Trophoblast cell (in vitro differentiated cells and primary cell): ENCODE results near the gene BCL2L12.

Experiments
- DNase-seq, 2 donors: peaks; one replicate each; pipeline ENCODE4 v3.0.0-alpha.2; 2016
- H2AFZ ChIP-seq: 2 replicates; pipeline ENCODE4 v1.6.1; 2013; ENCODE audit warnings: low read length, moderate library complexity, mild to moderate bottlenecking; ENCODE audit not compliant: insufficient read depth, poor library complexity
- H2AK5ac ChIP-seq: 2 replicates; pipeline ENCODE4 v1.6.1; 2013; ENCODE audit warnings: mild to moderate bottlenecking, low read length
- H2BK120ac ChIP-seq: 2 replicates; pipeline ENCODE4 v1.6.1; 2013; ENCODE audit warnings: low read length, mild to moderate bottlenecking, moderate library complexity; ENCODE audit not compliant: insufficient read depth, poor library complexity
- H2BK12ac ChIP-seq: 2 replicates; pipeline ENCODE4 v1.6.1; 2013; ENCODE audit warnings: mild to moderate bottlenecking, low read length, moderate library complexity
- H2BK5ac ChIP-seq: 2 replicates; pipeline ENCODE4 v1.6.1; 2013; ENCODE audit warnings: low read length, low read depth, moderate library complexity, mild to moderate bottlenecking; ENCODE audit not compliant: poor library complexity
- H3K14ac ChIP-seq: 2 replicates; pipeline ENCODE4 v1.6.1; 2013; ENCODE audit warnings: mild to moderate bottlenecking, low read length
- H3K18ac ChIP-seq: 2 replicates; pipeline ENCODE4 v1.6.1; 2013; ENCODE audit warnings: mild to moderate bottlenecking, low read length
- H3K23ac ChIP-seq: 2 replicates; pipeline ENCODE4 v1.6.1; 2013; ENCODE audit warnings: low read length
- H3K27ac ChIP-seq: 2 replicates; pipeline ENCODE4 v1.5.1; 2013; ENCODE audit warnings: low read depth, mild to moderate bottlenecking, inconsistent platforms, low read length, moderate library complexity
- H3K27me3 ChIP-seq: 2 replicates; pipeline ENCODE4 v1.6.1; 2013; ENCODE audit warnings: inconsistent platforms, mild to moderate bottlenecking, low read length, moderate library complexity; ENCODE audit not compliant: insufficient read depth
- H3K36me3 ChIP-seq, 2 experiments: 1 replicate in 1 of 2; 2 replicates in 1 of 2; pipeline ENCODE4 v1.6.1; 2013; ENCODE audit warnings: low read length in 2 of 2, mild to moderate bottlenecking in 2 of 2, moderate library complexity in 1 of 2; ENCODE audit not compliant: insufficient read depth in 2 of 2, control insufficient read depth in 1 of 2
- H3K4ac ChIP-seq: 2 replicates; pipeline ENCODE4 v1.6.1; 2013; ENCODE audit warnings: low read depth, mild to moderate bottlenecking, low read length, moderate library complexity
- H3K4me1 ChIP-seq, 2 experiments: 1 replicate in 1 of 2; 2 replicates in 1 of 2; pipeline ENCODE4 v1.6.1; 2013; ENCODE audit warnings: low read length in 2 of 2, mild to moderate bottlenecking in 2 of 2, moderate library complexity in 1 of 2; ENCODE audit not compliant: insufficient read depth in 2 of 2, control insufficient read depth in 1 of 2
- H3K4me2 ChIP-seq: 2 replicates; pipeline ENCODE4 v1.6.1; 2013; ENCODE audit warnings: inconsistent platforms, mild to moderate bottlenecking, low read length, moderate library complexity
- H3K4me3 ChIP-seq: 2 replicates; pipeline ENCODE4 v1.5.1; 2013; ENCODE audit warnings: mild to moderate bottlenecking, low read depth, low read length, inconsistent platforms
- H3K79me1 ChIP-seq: one replicate; pipeline ENCODE4 v1.6.1; 2013; ENCODE audit warnings: low read length
- H3K79me2 ChIP-seq: 2 replicates; pipeline ENCODE4 v1.6.1; 2013; ENCODE audit warnings: low read length, mild to moderate bottlenecking; ENCODE audit not compliant: control insufficient read depth, insufficient read depth, poor library complexity
- H3K9ac ChIP-seq: 2 replicates; pipeline ENCODE4 v1.6.1; 2013; ENCODE audit warnings: mild to moderate bottlenecking, low read length
- H3K9me3 ChIP-seq: 2 replicates; pipeline ENCODE4 v1.6.1; 2013; ENCODE audit warnings: low read depth, mild to moderate bottlenecking, control low read depth, inconsistent platforms, low read length; ENCODE audit not compliant: insufficient read depth
- H4K12ac ChIP-seq: 2 replicates; pipeline ENCODE4 v1.6.1; 2013; ENCODE audit warnings: low read depth, mild to moderate bottlenecking, low read length, moderate library complexity
- H4K8ac ChIP-seq: 2 replicates; pipeline ENCODE4 v1.6.1; 2013; ENCODE audit warnings: low read depth, mild to moderate bottlenecking, low read length, moderate library complexity
- H4K91ac ChIP-seq: one replicate; pipeline ENCODE4 v1.6.1; 2013; ENCODE audit warnings: low read depth, mild to moderate bottlenecking, low read length, moderate library complexity
- WGBS: extraction: QIAGEN DNeasy Blood & Tissue Kit; methylation state at CpG from one replicate; pipeline ENCODE4 v1.1.7; 2013; ENCODE audit warnings: missing lambda C conversion rate; ENCODE audit not compliant: insufficient read length, insufficient coverage; ENCODE audit errors: extremely low coverage; 5-methylcytosine and 5-hydroxymethylcytosine counted together

The BCL2L12 gene

DNA sequence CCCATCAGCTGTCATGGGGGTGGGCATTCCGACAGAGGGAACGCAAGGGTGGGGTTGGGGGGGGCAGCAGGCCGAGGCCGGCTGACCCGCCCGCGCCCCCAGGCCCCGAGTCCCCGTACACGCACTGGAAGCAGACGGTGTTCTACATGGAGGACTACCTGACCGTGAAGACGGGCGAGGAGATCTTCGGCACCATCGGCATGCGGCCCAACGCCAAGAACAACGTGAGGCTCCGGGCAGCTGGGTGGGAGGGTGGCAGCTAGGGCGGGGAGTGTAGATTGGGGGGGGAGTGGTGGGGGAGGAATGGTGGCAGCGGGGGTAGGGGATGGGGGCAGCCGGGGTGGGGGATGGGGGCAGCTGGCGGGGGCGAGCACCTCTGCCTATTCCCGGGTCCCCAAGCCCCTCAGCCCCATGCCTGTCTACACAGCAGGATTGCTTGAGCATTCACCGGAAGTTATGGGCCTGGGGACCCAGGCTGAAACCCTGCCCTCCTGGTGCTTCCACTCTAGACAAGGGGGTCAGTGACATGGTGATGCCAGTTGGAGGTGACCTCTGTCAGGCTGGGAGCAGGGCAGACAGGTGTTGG is 20.9 kb downstream of the BCL2L12 start:
- Histone ChIP-seq H3K79me2 (no peaks in the 10 kb centered on the region), H3K27ac (no peak overlapping the region), H3K27me3 (no peaks in the 10 kb centered on the region), H2BK12ac (no peak overlapping the region), H3K14ac (no peak overlapping the region), H4K12ac (no peak overlapping the region), H3K18ac (no peak overlapping the region), H3K23ac (no peak overlapping the region), H3K9ac (no peak overlapping the region), H3K36me3 (peaks cover 64 to 65% of the 10 kb centered on the region in 2 experiments), H2AFZ (no peak overlapping the region), H4K8ac (no peak overlapping the region), H3K4me3 (no peak overlapping the region), H3K9me3 (peaks cover 2% of the 10 kb centered on the region), H2BK5ac (no peak overlapping the region), H3K4ac (no peak overlapping the region), H2BK120ac (no peak overlapping the region), H3K79me1 (peaks cover 3% of the 10 kb centered on the region), H2AK5ac (no peak overlapping the region), H3K4me1 (peaks cover 12 to 19% of the 10 kb centered on the region in 2 experiments), H4K91ac (no peak overlapping the region), H3K4me2 (no peak overlapping the region)
- no CpG with 5 or more reads among the region's 27 CpGs for WGBS
- no peak for DNase-seq

GRCh38 chr19:49687150-49687549 is 21.4 kb downstream of the BCL2L12 start:
- Histone ChIP-seq H3K23ac (no peak overlapping the region), H4K8ac (no peak overlapping the region), H3K4ac (no peak overlapping the region), H2AK5ac (no peak overlapping the region), H2BK5ac (no peak overlapping the region), H3K4me3 (no peak overlapping the region), H3K27me3 (no peaks in the 10 kb centered on the region), H3K27ac (no peak overlapping the region), H3K79me2 (no peaks in the 10 kb centered on the region), H3K9me3 (no peaks in the 10 kb centered on the region), H3K18ac (no peak overlapping the region), H3K79me1 (peaks cover 3% of the 10 kb centered on the region), H3K14ac (no peak overlapping the region), H3K9ac (no peak overlapping the region), H3K36me3 (peaks cover 59% of the 10 kb centered on the region in 2 experiments), H2BK12ac (no peak overlapping the region), H3K4me2 (no peak overlapping the region), H4K91ac (no peak overlapping the region), H2AFZ (no peak overlapping the region), H3K4me1 (peaks cover 12 to 20% of the 10 kb centered on the region in 2 experiments), H4K12ac (no peak overlapping the region), H2BK120ac (no peak overlapping the region)
- no CpG with 5 or more reads among the region's 12 CpGs for WGBS
- DNase-seq = no peak

DNA sequence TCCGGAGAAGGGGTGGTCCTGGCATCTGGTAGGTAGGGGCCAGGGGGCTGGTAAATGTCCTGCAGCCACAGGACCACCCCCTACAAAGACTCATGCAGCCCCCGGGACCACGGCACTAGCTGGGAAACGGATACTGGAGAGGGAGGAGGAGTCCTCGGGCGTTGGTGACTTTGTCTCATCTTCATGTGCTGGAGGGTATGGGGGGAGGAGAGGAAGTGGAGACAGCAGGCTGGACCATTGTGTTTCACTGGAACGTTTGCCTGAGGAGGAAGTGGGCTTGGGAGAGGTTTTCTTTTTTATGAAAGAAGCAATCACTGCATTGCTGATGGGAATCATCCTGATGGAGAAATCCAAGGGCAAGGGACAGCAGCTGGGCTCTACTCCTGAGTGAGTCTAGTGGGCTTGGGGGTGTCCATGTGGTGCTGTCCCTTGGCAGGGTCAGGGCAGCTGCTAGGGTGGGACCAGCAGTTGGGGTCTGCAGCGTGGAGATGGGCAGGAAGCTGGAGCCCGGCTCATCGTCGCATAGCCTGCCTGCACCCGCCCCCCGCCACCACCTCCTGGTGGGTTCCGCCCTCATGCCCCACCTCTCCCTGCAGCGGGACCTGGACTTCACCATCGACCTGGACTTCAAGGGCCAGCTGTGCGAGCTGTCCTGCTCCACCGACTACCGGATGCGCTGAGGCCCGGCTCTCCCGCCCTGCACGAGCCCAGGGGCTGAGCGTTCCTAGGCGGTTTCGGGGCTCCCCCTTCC is 22.0 kb downstream of the BCL2L12 start:
- H3K27ac ChIP-seq = no peak overlapping the region
- peaks cover 3% of the 10 kb centered on the region for H3K79me1 ChIP-seq
- no peak overlapping the region for H2AFZ ChIP-seq
- WGBS = no CpG with 5 or more reads among the region's 26 CpGs
- H4K12ac ChIP-seq = no peak overlapping the region
- H3K4me1 ChIP-seq = peaks cover 12 to 20% of the 10 kb centered on the region in 2 experiments
- no peak overlapping the region for H3K4me3 ChIP-seq
- H3K18ac ChIP-seq = no peak overlapping the region
- no peak overlapping the region for H3K4ac ChIP-seq
- H3K79me2 ChIP-seq = no peaks in the 10 kb centered on the region
- H2AK5ac ChIP-seq = no peak overlapping the region
- H3K14ac ChIP-seq = no peak overlapping the region
- H2BK120ac ChIP-seq = no peak overlapping the region
- H2BK12ac ChIP-seq = no peak overlapping the region
- no peak overlapping the region for H3K23ac ChIP-seq
- H4K8ac ChIP-seq = no peak overlapping the region
- H3K9ac ChIP-seq = no peak overlapping the region
- no peaks in the 10 kb centered on the region for H3K9me3 ChIP-seq
- peaks cover 54% of the 10 kb centered on the region in 2 experiments for H3K36me3 ChIP-seq
- no peak overlapping the region for H4K91ac ChIP-seq
- DNase-seq = no peak
- no peaks in the 10 kb centered on the region for H3K27me3 ChIP-seq
- no peak overlapping the region for H3K4me2 ChIP-seq
- no peak overlapping the region for H2BK5ac ChIP-seq

DNA sequence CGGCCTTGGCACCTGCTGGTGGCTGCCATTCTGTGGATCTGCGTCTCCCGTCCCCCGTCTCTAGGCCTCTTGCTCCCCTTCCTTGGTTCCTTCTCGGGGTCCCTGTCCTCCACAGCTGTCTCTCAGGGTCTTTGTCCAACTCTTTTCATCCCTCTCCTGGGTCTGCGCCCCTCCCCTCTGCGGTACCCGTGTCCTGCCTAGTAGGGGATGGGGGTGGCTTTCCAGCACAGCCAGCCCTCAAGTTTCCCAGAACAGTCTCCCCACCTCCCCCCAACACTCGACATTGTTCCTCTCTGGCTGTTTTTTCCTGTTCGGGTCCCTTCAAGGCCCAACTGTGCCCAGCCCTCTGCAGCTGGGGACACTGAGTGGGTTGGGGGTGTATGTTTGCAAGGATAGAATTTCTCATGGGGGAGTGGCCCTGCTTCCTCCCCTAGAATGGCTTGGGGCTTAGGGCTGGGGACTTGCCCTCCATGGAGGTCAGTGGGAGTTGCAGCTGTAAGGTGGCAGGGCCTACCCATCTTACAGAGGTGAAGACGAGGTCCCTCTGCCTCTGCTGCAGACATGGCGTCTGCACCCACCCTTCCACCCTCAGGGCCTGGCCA is 22.9 kb downstream of the BCL2L12 start:
- H4K8ac ChIP-seq = no peak overlapping the region
- no peak overlapping the region for H3K27ac ChIP-seq
- H2BK5ac ChIP-seq = no peak overlapping the region
- no peak overlapping the region for H2BK120ac ChIP-seq
- H3K4ac ChIP-seq = no peak overlapping the region
- WGBS = no CpG with 5 or more reads among the region's 12 CpGs
- H3K79me2 ChIP-seq = no peaks in the 10 kb centered on the region
- no peak overlapping the region for H3K18ac ChIP-seq
- no peak overlapping the region for H2BK12ac ChIP-seq
- no peak overlapping the region for H2AFZ ChIP-seq
- no peak for DNase-seq
- no peak overlapping the region for H3K4me3 ChIP-seq
- no peak overlapping the region for H2AK5ac ChIP-seq
- H3K23ac ChIP-seq = no peak overlapping the region
- H3K4me2 ChIP-seq = no peak overlapping the region
- no peak overlapping the region for H3K14ac ChIP-seq
- H3K4me1 ChIP-seq = peaks cover 12 to 20% of the 10 kb centered on the region in 2 experiments
- no peak overlapping the region for H4K91ac ChIP-seq
- H4K12ac ChIP-seq = no peak overlapping the region
- no peaks in the 10 kb centered on the region for H3K27me3 ChIP-seq
- H3K79me1 ChIP-seq = peaks cover 3% of the 10 kb centered on the region
- peaks cover 49% of the 10 kb centered on the region in 2 experiments for H3K36me3 ChIP-seq
- H3K9ac ChIP-seq = no peak overlapping the region
- no peaks in the 10 kb centered on the region for H3K9me3 ChIP-seq
